ENCODE data around the gene NBAS.

DNA sequence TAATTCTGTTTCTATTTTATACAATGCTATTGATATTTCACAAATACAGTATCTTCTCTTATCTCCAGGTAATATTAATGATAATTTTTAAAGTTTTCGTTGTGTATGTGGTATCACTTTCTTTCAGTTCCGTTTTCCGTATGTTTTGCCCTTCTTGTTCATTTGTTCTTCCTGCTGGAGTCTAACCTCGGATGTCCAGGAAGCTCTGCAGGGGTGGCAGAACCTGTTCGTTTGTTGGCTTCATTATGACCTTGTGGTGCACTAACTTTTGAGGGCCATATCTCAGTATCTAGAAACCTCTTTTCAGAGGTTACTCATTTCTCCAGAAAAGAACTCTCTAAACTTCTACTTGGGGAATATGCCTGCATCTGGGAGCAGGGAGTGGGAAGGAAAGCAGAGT, 134.5 kb downstream of the NBAS start:
- TF ChIP-seq POLR2A (IDR thresholded peaks at IDR 0.05; ENCODE audit: low read length) (no peak), GATA1 (IDR thresholded peaks at IDR 0.05; ENCODE audit: low read depth, low read length) (no peak)
